H1 (cell line): Measurements from ENCODE around the gene ABHD4. TPM values are rescaled to one million over a fixed set of nuclear protein-coding genes. Genes with fewer than 3 reads are reported as not detected.

ENCODE experiments used
- CTCF ChIA-PET: fragments of 300-600 bp; sonication (Branson Sonifier 250); formaldehyde crosslinking; loops from one replicate; lab custom pipeline; 2021; ENCODE audit not compliant: partially characterized antibody; lab: Charles Lee
- POLR2A ChIA-PET: fragments of 300-600 bp; sonication (Branson Sonifier 250); formaldehyde crosslinking; loops from one replicate; lab custom pipeline; 2021; ENCODE audit warnings: inconsistent platforms; ENCODE audit not compliant: partially characterized antibody; lab: Charles Lee
- DNase-seq, 2 experiments: peaks; one replicate each; pipeline versions ENCODE4 v3.0.0 to v3.0.0-alpha.2; 2010 to 2022; ENCODE audit warnings: low spot score in 2 of 2, low read depth in 1 of 2, mixed read lengths in 1 of 2
- FAIRE-seq: peaks from 2 replicates; lab custom pipeline; 2011; peaks lifted over from hg19 to GRCh38; lab: Jason Lieb, UNC
- H2AFZ ChIP-seq: 2 replicates; pipeline ENCODE4 v1.8.1; 2012; ENCODE audit warnings: low read length, inconsistent platforms
- H2AK5ac ChIP-seq: 2 replicates; pipeline ENCODE4 v1.6.1; 2013; ENCODE audit warnings: low read depth, low read length
- H2BK120ac ChIP-seq: replicated peaks from 2 replicates; pipeline ENCODE3; 2013; ENCODE audit warnings: low read depth, low read length, inconsistent platforms
- H2BK12ac ChIP-seq: 2 replicates; pipeline ENCODE4 v1.6.1; 2013; ENCODE audit warnings: low read depth, low read length
- H2BK15ac ChIP-seq: 2 replicates; pipeline ENCODE4 v1.6.1; 2013; ENCODE audit warnings: low read length
- H2BK20ac ChIP-seq: 2 replicates; pipeline ENCODE4 v1.6.1; 2013; ENCODE audit warnings: low read length
- H2BK5ac ChIP-seq: 2 replicates; pipeline ENCODE4 v1.6.1; 2013; ENCODE audit warnings: low read depth, low read length
- H3K14ac ChIP-seq: 2 replicates; pipeline ENCODE4 v1.6.1; 2013; ENCODE audit warnings: inconsistent platforms; ENCODE audit not compliant: insufficient read length
- H3K18ac ChIP-seq: 2 replicates; pipeline ENCODE4 v1.6.1; 2013; ENCODE audit warnings: low read length; ENCODE audit errors: extremely low read depth
- H3K23ac ChIP-seq: 2 replicates; pipeline ENCODE4 v1.6.1; 2013; ENCODE audit warnings: inconsistent platforms; ENCODE audit not compliant: insufficient read length
- H3K23me2 ChIP-seq: 2 replicates; pipeline ENCODE4 v1.6.1; 2013; ENCODE audit warnings: low read depth, low read length
- H3K27ac ChIP-seq: 2 replicates; pipeline ENCODE4 v1.6.1; 2011; ENCODE audit warnings: low read depth, low read length, inconsistent platforms
- H3K27me3 ChIP-seq, 4 experiments: replicated peaks in 1 of 4; 1 replicate in 1 of 4; 2 replicates in 3 of 4; pipeline versions ENCODE4 v1.6.1 to v1.8.1; 2011 to 2013; ENCODE audit warnings: low read length in 3 of 4, mild to moderate bottlenecking in 3 of 4, inconsistent platforms in 2 of 4, mixed read lengths in 2 of 4, moderate library complexity in 1 of 4; ENCODE audit not compliant: control insufficient read depth in 3 of 4, insufficient read depth in 3 of 4; ENCODE audit errors: extremely low read depth in 1 of 4
- H3K36me3 ChIP-seq, 4 experiments: 2 replicates each; pipeline versions ENCODE4 v1.6.1 to v1.8.1; 2011 to 2013; ENCODE audit warnings: mild to moderate bottlenecking in 4 of 4, low read length in 3 of 4, moderate library complexity in 2 of 4, control low read depth in 1 of 4, inconsistent platforms in 1 of 4; ENCODE audit not compliant: insufficient read depth in 4 of 4, control insufficient read depth in 2 of 4
- H3K4ac ChIP-seq: replicated peaks from 2 replicates; pipeline ENCODE3; 2013; ENCODE audit warnings: low read length, low read depth, mixed read lengths, inconsistent platforms; ENCODE audit not compliant: insufficient read length
- H3K4me1 ChIP-seq, 4 experiments: replicated peaks in 1 of 4; 1 replicate in 1 of 4; 2 replicates in 3 of 4; pipeline versions ENCODE4 v1.6.1 to v1.8.1; 2011 to 2013; ENCODE audit warnings: low read length in 3 of 4, inconsistent platforms in 2 of 4, mixed read lengths in 1 of 4; ENCODE audit not compliant: insufficient read depth in 4 of 4, control insufficient read depth in 3 of 4
- H3K4me2 ChIP-seq, 2 experiments: 2 replicates each; pipeline versions ENCODE4 v1.6.1 to v1.8.1; 2011 to 2013; ENCODE audit warnings: low read depth in 2 of 2, low read length in 2 of 2, control low read depth in 1 of 2, inconsistent platforms in 1 of 2, mild to moderate bottlenecking in 1 of 2; ENCODE audit not compliant: insufficient read depth in 1 of 2
- H3K4me3 ChIP-seq, 4 experiments: fragments of 200-600, 300-600 bp in 1 of 4; sonication (generic), shearing (Covaris generic), sonication (Bioruptor Twin) in 1 of 4; 2 replicates each; pipeline versions ENCODE4 v1.5.1 to v1.8.1; 2011 to 2016; ENCODE audit warnings: low read length in 4 of 4, low read depth in 3 of 4, control low read depth in 2 of 4, inconsistent platforms in 2 of 4, mild to moderate bottlenecking in 2 of 4, mixed read lengths in 1 of 4, moderate library complexity in 1 of 4; ENCODE audit not compliant: insufficient read depth in 2 of 4; ENCODE audit errors: extremely low read depth in 1 of 4
- H3K56ac ChIP-seq: replicated peaks from 2 replicates; pipeline ENCODE3; 2013; ENCODE audit warnings: low read depth, mild to moderate bottlenecking, mixed read lengths, low read length, inconsistent platforms; ENCODE audit not compliant: insufficient read length
- H3K79me1 ChIP-seq: 2 replicates; pipeline ENCODE4 v1.6.1; 2013; ENCODE audit warnings: low read depth, low read length, control low read depth
- H3K79me2 ChIP-seq, 2 experiments: 2 replicates each; pipeline versions ENCODE4 v1.6.1 to v1.8.1; 2012 to 2013; ENCODE audit warnings: low read length in 2 of 2, mild to moderate bottlenecking in 2 of 2, inconsistent platforms in 1 of 2; ENCODE audit not compliant: insufficient read depth in 2 of 2, control insufficient read depth in 1 of 2
- H3K9ac ChIP-seq, 4 experiments: replicated peaks in 1 of 4; 1 replicate in 1 of 4; 2 replicates in 3 of 4; pipeline versions ENCODE4 v1.6.1 to v1.8.1; 2011 to 2013; ENCODE audit warnings: low read depth in 3 of 4, low read length in 3 of 4, control low read depth in 2 of 4, mild to moderate bottlenecking in 2 of 4, moderate library complexity in 2 of 4, inconsistent platforms in 1 of 4; ENCODE audit errors: extremely low read depth in 1 of 4
- H3K9me3 ChIP-seq, 2 experiments: 2 replicates each; pipeline versions ENCODE4 v1.6.1 to v1.8.1; 2012 to 2013; ENCODE audit warnings: mild to moderate bottlenecking in 2 of 2, moderate library complexity in 2 of 2, control low read depth in 1 of 2, inconsistent platforms in 1 of 2, low read depth in 1 of 2, low read length in 1 of 2, mixed read lengths in 1 of 2; ENCODE audit not compliant: insufficient read depth in 2 of 2
- H4K20me1 ChIP-seq, 2 experiments: replicated peaks in 1 of 2; 2 replicates each; pipeline versions ENCODE3 to v1.8.1; 2011 to 2013; ENCODE audit warnings: inconsistent platforms in 2 of 2, low read length in 2 of 2, mild to moderate bottlenecking in 1 of 2; ENCODE audit not compliant: insufficient read depth in 2 of 2, control insufficient read depth in 1 of 2
- H4K5ac ChIP-seq: 2 replicates; pipeline ENCODE4 v1.6.1; 2013; ENCODE audit warnings: low read length, low read depth, mixed read lengths, inconsistent platforms; ENCODE audit not compliant: insufficient read length
- H4K8ac ChIP-seq: 2 replicates; pipeline ENCODE4 v1.8.0; 2013; ENCODE audit warnings: mild to moderate bottlenecking, moderate library complexity, low read length, inconsistent platforms; ENCODE audit not compliant: insufficient read depth; ENCODE audit errors: extremely low read depth
- H4K91ac ChIP-seq: replicated peaks from 2 replicates; pipeline ENCODE3; 2013; ENCODE audit warnings: low read length, mixed read lengths, inconsistent platforms; ENCODE audit not compliant: insufficient read length
- FOSL1 ChIP-seq: IDR thresholded peaks from 2 replicates; pipeline ENCODE4 v1.6.1; 2011; ENCODE audit warnings: mild to moderate bottlenecking, low read depth, low read length, moderate library complexity; ENCODE audit not compliant: insufficient read depth
- RFX5 ChIP-seq: IDR thresholded peaks from 2 replicates; pipeline ENCODE4 v1.6.1; 2011; ENCODE audit warnings: low read depth, low read length, improper control_type of control experiment, borderline replicate concordance
- SIRT6 ChIP-seq: IDR thresholded peaks from one replicate; pipeline ENCODE4 v1.7.1; 2012; ENCODE audit warnings: low read length, inconsistent platforms
- ZNF274 ChIP-seq: IDR thresholded peaks from 2 replicates; pipeline ENCODE4 v1.7.0; 2012; ENCODE audit warnings: low read length, borderline replicate concordance; ENCODE audit errors: extremely low read depth
- WGBS, 2 experiments: shearing (Covaris generic) in 1 of 2; methylation state at CpG; one replicate each; pipeline versions ENCODE4 v1.1.6 to v1.1.7; 2013 to 2015; ENCODE audit warnings: low lambda C conversion rate in 2 of 2, mixed read lengths in 2 of 2, inconsistent platforms in 1 of 2, low coverage in 1 of 2, missing lambda C conversion rate in 1 of 2; ENCODE audit not compliant: insufficient replicate concordance in 2 of 2, insufficient coverage in 1 of 2, insufficient read length in 1 of 2; ENCODE audit errors: extremely low coverage in 1 of 2, missing lambda C conversion rate in 1 of 2; 5-methylcytosine and 5-hydroxymethylcytosine counted together
- polyA plus RNA-seq, 7 experiments: library from polyadenylated mRNA; depleted of rRNA in 3 of 7; stranded (reverse) in 5 of 7; unstranded in 2 of 7; fragments of >200 nt in 5 of 7; fragments of 200-250 nt in 2 of 7; gene quantifications; 1 replicate in 5 of 7; 2 replicates in 1 of 7; 4 replicates in 1 of 7; pipeline versions ENCODE4 v1.2.1 to v1.2.3, GENCODE V29; 2011 to 2013; ENCODE audit warnings: missing spikeins in 2 of 7, mixed read lengths in 2 of 7
- total RNA-seq: library from RNA; stranded (reverse); fragmentation: NEBNext Ultra II Directional; extraction: Animal tissue kit (Norgen Biotek cat#: 25700); gene quantifications from 2 replicates; pipeline ENCODE4 v1.2.1, GENCODE V29; 2021

The ABHD4 gene
- total and polyA plus RNA-seq, 2 of the 8 experiments (the other 6 are each of a cell fraction or from before 2014, with no cell fraction given): 32.4 to 42.9 TPM

- H4K5ac ChIP-seq: no peak overlapping the region
- no peaks in the 10 kb centered on the region for H3K4me1 ChIP-seq
- H2AFZ ChIP-seq: no peak overlapping the region
- no peak overlapping the region for H3K14ac ChIP-seq
- H3K18ac ChIP-seq: no peak overlapping the region
- H4K20me1 ChIP-seq: no peaks in the 10 kb centered on the region
- H2AK5ac ChIP-seq: no peak overlapping the region
- H3K23ac ChIP-seq: no peak overlapping the region
- H3K79me2 ChIP-seq: no peaks in the 10 kb centered on the region
- no peaks in the 10 kb centered on the region for H3K23me2 ChIP-seq
- H3K56ac ChIP-seq: no peak overlapping the region
- 83% methylated on average over 1 of the region's 1 CpG; no CpG with 5 or more reads in 1 of the 2 experiments for WGBS, 2 experiments
- H2BK12ac ChIP-seq: no peak overlapping the region
- H3K4me3 ChIP-seq: no peak overlapping the region
- POLR2A ChIA-PET: interaction anchor here (1.0 kb wide), 1 partner anchor 88 kb away, joined by 3 read pairs; no protein-coding TSS in a partner anchor
- H2BK15ac ChIP-seq: no peak overlapping the region
- no peaks in the 10 kb centered on the region for H3K9me3 ChIP-seq
- TF ChIP-seq ZNF274 (no peak), SIRT6 (no peak), FOSL1 (no peak), RFX5 (no peak)
- H4K91ac ChIP-seq: no peak overlapping the region
- CTCF ChIA-PET: interaction anchor here (1.0 to 3.1 kb wide), 26 partner anchors 10 to 547 kb away, joined by 3 to 28 read pairs (median 4); partner anchors contain the start of genes OR6J1, OXA1L and SLC7A7
- H4K8ac ChIP-seq: no peak overlapping the region
- H2BK20ac ChIP-seq: no peak overlapping the region
- H2BK5ac ChIP-seq: no peak overlapping the region
- no peaks in the 10 kb centered on the region for H3K79me1 ChIP-seq
- no peak overlapping the region for H3K4me2 ChIP-seq
- FAIRE-seq: no peak
- no peak overlapping the region for H3K4ac ChIP-seq
- no peaks in the 10 kb centered on the region for H3K36me3 ChIP-seq
- no peak overlapping the region for H2BK120ac ChIP-seq
- H3K27ac ChIP-seq: no peak overlapping the region
- no peak overlapping the region for H3K9ac ChIP-seq
- DNase-seq: no peak
- 0 out of 7 replicates have a peak, but pooled peaks cover 0 to 2% (median 0%) of the 10 kb centered on the region in 4 experiments for H3K27me3 ChIP-seq
These were observed 60.8 kb downstream of the ABHD4 start for GRCh38 chr14:22658946-22659345.
